Trophoblast cell (in vitro differentiated cells and primary cell): ENCODE results near the gene NTPCR.

Experiments used
- DNase-seq, 2 donors: peaks; one replicate each; pipeline ENCODE4 v3.0.0-alpha.2; 2016
- H2AFZ ChIP-seq: 2 replicates; pipeline ENCODE4 v1.6.1; 2013; ENCODE audit warnings: low read length, moderate library complexity, mild to moderate bottlenecking; ENCODE audit not compliant: insufficient read depth, poor library complexity
- H2AK5ac ChIP-seq: 2 replicates; pipeline ENCODE4 v1.6.1; 2013; ENCODE audit warnings: mild to moderate bottlenecking, low read length
- H2BK120ac ChIP-seq: 2 replicates; pipeline ENCODE4 v1.6.1; 2013; ENCODE audit warnings: low read length, mild to moderate bottlenecking, moderate library complexity; ENCODE audit not compliant: insufficient read depth, poor library complexity
- H2BK12ac ChIP-seq: 2 replicates; pipeline ENCODE4 v1.6.1; 2013; ENCODE audit warnings: mild to moderate bottlenecking, low read length, moderate library complexity
- H2BK5ac ChIP-seq: 2 replicates; pipeline ENCODE4 v1.6.1; 2013; ENCODE audit warnings: low read length, low read depth, moderate library complexity, mild to moderate bottlenecking; ENCODE audit not compliant: poor library complexity
- H3K14ac ChIP-seq: 2 replicates; pipeline ENCODE4 v1.6.1; 2013; ENCODE audit warnings: mild to moderate bottlenecking, low read length
- H3K18ac ChIP-seq: 2 replicates; pipeline ENCODE4 v1.6.1; 2013; ENCODE audit warnings: mild to moderate bottlenecking, low read length
- H3K23ac ChIP-seq: 2 replicates; pipeline ENCODE4 v1.6.1; 2013; ENCODE audit warnings: low read length
- H3K27ac ChIP-seq: 2 replicates; pipeline ENCODE4 v1.5.1; 2013; ENCODE audit warnings: low read depth, mild to moderate bottlenecking, inconsistent platforms, low read length, moderate library complexity
- H3K27me3 ChIP-seq: 2 replicates; pipeline ENCODE4 v1.6.1; 2013; ENCODE audit warnings: inconsistent platforms, mild to moderate bottlenecking, low read length, moderate library complexity; ENCODE audit not compliant: insufficient read depth
- H3K36me3 ChIP-seq, 2 experiments: 1 replicate in 1 of 2; 2 replicates in 1 of 2; pipeline ENCODE4 v1.6.1; 2013; ENCODE audit warnings: low read length in 2 of 2, mild to moderate bottlenecking in 2 of 2, moderate library complexity in 1 of 2; ENCODE audit not compliant: insufficient read depth in 2 of 2, control insufficient read depth in 1 of 2
- H3K4ac ChIP-seq: 2 replicates; pipeline ENCODE4 v1.6.1; 2013; ENCODE audit warnings: low read depth, mild to moderate bottlenecking, low read length, moderate library complexity
- H3K4me1 ChIP-seq, 2 experiments: 1 replicate in 1 of 2; 2 replicates in 1 of 2; pipeline ENCODE4 v1.6.1; 2013; ENCODE audit warnings: low read length in 2 of 2, mild to moderate bottlenecking in 2 of 2, moderate library complexity in 1 of 2; ENCODE audit not compliant: insufficient read depth in 2 of 2, control insufficient read depth in 1 of 2
- H3K4me2 ChIP-seq: 2 replicates; pipeline ENCODE4 v1.6.1; 2013; ENCODE audit warnings: inconsistent platforms, mild to moderate bottlenecking, low read length, moderate library complexity
- H3K4me3 ChIP-seq: 2 replicates; pipeline ENCODE4 v1.5.1; 2013; ENCODE audit warnings: mild to moderate bottlenecking, low read depth, low read length, inconsistent platforms
- H3K79me1 ChIP-seq: one replicate; pipeline ENCODE4 v1.6.1; 2013; ENCODE audit warnings: low read length
- H3K79me2 ChIP-seq: 2 replicates; pipeline ENCODE4 v1.6.1; 2013; ENCODE audit warnings: low read length, mild to moderate bottlenecking; ENCODE audit not compliant: control insufficient read depth, insufficient read depth, poor library complexity
- H3K9ac ChIP-seq: 2 replicates; pipeline ENCODE4 v1.6.1; 2013; ENCODE audit warnings: mild to moderate bottlenecking, low read length
- H3K9me3 ChIP-seq: 2 replicates; pipeline ENCODE4 v1.6.1; 2013; ENCODE audit warnings: low read depth, mild to moderate bottlenecking, control low read depth, inconsistent platforms, low read length; ENCODE audit not compliant: insufficient read depth
- H4K12ac ChIP-seq: 2 replicates; pipeline ENCODE4 v1.6.1; 2013; ENCODE audit warnings: low read depth, mild to moderate bottlenecking, low read length, moderate library complexity
- H4K8ac ChIP-seq: 2 replicates; pipeline ENCODE4 v1.6.1; 2013; ENCODE audit warnings: low read depth, mild to moderate bottlenecking, low read length, moderate library complexity
- H4K91ac ChIP-seq: one replicate; pipeline ENCODE4 v1.6.1; 2013; ENCODE audit warnings: low read depth, mild to moderate bottlenecking, low read length, moderate library complexity
- WGBS: extraction: QIAGEN DNeasy Blood & Tissue Kit; methylation state at CpG from one replicate; pipeline ENCODE4 v1.1.7; 2013; ENCODE audit warnings: missing lambda C conversion rate; ENCODE audit not compliant: insufficient read length, insufficient coverage; ENCODE audit errors: extremely low coverage; 5-methylcytosine and 5-hydroxymethylcytosine counted together

The NTPCR gene

DNA sequence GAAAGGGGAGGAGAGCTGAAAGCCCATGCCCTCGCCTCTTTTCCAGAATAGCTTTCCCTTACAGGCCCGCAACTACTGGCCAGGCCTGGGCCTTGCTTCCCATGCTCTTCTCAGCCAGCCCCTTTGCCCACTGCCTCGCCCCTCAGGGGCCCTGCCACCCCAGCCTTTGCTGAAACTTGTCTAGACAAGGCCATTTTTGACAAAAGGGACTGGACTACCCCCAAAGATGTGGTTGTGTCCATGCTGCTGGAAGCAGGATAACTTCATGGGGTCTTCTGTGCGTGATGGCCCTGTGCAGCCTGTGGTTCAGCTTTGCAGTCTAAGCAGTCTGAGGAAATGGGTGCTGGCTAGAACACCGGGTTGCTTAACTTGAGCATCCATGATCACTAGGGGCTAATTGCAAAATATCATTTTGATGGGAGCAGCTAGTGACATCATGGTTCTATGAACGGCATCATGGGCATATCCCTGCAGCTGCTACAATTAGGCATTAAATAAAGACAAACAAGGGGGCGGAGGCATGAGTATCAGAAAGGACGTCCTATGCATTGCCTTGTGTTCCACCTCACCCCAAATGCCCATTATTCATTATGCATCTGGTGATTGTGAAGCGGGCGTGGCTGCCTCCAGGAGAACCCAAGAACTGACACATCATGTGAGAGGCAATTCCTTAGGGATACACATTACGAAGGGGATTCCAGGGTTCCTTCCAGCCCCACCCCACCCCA is 36.8 kb downstream of the NTPCR start:
- H3K4me2 ChIP-seq: no peak overlapping the region
- no peaks in the 10 kb centered on the region for H3K27me3 ChIP-seq
- no peak overlapping the region for H2BK12ac ChIP-seq
- no peak overlapping the region for H3K27ac ChIP-seq
- H3K4me3 ChIP-seq: no peak overlapping the region
- no peak overlapping the region for H2AFZ ChIP-seq
- no peak for DNase-seq
- no peaks in the 10 kb centered on the region for H3K79me2 ChIP-seq
- H4K91ac ChIP-seq: no peak overlapping the region
- H3K4me1 ChIP-seq: peaks cover 0 to 3% of the 10 kb centered on the region in 2 experiments
- no CpG with 5 or more reads among the region's 11 CpGs for WGBS
- H4K8ac ChIP-seq: no peak overlapping the region
- no peak overlapping the region for H4K12ac ChIP-seq
- no peaks in the 10 kb centered on the region for H3K36me3 ChIP-seq
- no peak overlapping the region for H3K14ac ChIP-seq
- H2BK120ac ChIP-seq: no peak overlapping the region
- H3K23ac ChIP-seq: no peak overlapping the region
- H3K79me1 ChIP-seq: no peaks in the 10 kb centered on the region
- H3K18ac ChIP-seq: no peak overlapping the region
- H2BK5ac ChIP-seq: no peak overlapping the region
- peaks cover under 1% of the 10 kb centered on the region for H3K9me3 ChIP-seq
- no peak overlapping the region for H2AK5ac ChIP-seq
- no peak overlapping the region for H3K9ac ChIP-seq
- no peak overlapping the region for H3K4ac ChIP-seq

GRCh38 chr1:232987774-232988140 is 37.3 kb downstream of the NTPCR start:
- Histone ChIP-seq H3K23ac (no peak overlapping the region), H2AK5ac (no peak overlapping the region), H2AFZ (no peak overlapping the region), H3K4me2 (no peak overlapping the region), H3K79me2 (no peaks in the 10 kb centered on the region), H4K8ac (no peak overlapping the region), H4K91ac (no peak overlapping the region), H3K36me3 (no peaks in the 10 kb centered on the region), H4K12ac (no peak overlapping the region), H2BK12ac (no peak overlapping the region), H3K4ac (no peak overlapping the region), H3K14ac (no peak overlapping the region), H3K4me1 (no peaks in the 10 kb centered on the region), H3K27ac (no peak overlapping the region), H2BK5ac (no peak overlapping the region), H3K9ac (no peak overlapping the region), H3K4me3 (no peak overlapping the region), H3K9me3 (peaks cover 4% of the 10 kb centered on the region), H3K27me3 (no peaks in the 10 kb centered on the region), H3K18ac (no peak overlapping the region), H3K79me1 (no peaks in the 10 kb centered on the region), H2BK120ac (no peak overlapping the region)
- DNase-seq: no peak
- no CpG with 5 or more reads among the region's 13 CpGs for WGBS

DNA sequence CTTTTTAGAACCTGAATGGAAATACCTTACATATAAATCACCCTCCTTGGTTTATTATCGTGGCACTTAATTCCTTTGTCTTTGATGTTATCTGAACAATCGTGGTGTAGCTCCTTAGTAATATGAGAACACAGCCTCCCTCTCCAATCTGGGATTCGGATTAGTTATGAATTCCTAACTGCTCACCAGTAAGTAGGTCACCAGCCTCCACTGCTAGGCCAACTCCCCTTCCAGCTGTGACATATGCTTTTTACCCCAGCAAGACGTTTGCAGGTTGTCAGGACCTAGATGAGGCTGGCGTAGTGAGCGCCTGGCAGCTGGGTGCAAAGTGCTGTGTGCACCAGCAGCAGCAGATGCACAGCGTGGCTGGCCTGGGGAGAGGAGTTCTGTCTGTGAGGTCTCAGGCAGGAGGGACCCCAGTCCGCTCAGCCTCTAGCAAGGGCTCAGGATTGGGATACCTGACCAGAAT is 38.2 kb downstream of the NTPCR start:
- no peak overlapping the region for H2BK120ac ChIP-seq
- no peak overlapping the region for H3K18ac ChIP-seq
- H3K4ac ChIP-seq: no peak overlapping the region
- H3K27ac ChIP-seq: no peak overlapping the region
- H2BK12ac ChIP-seq: no peak overlapping the region
- WGBS: no CpG with 5 or more reads among the region's 8 CpGs
- no peaks in the 10 kb centered on the region for H3K79me1 ChIP-seq
- H3K27me3 ChIP-seq: no peaks in the 10 kb centered on the region
- no peak overlapping the region for H2AFZ ChIP-seq
- peak in 1 of 2 donors; percentile 14 for DNase-seq
- no peak overlapping the region for H3K4me2 ChIP-seq
- no peak overlapping the region for H2BK5ac ChIP-seq
- H4K12ac ChIP-seq: no peak overlapping the region
- no peak overlapping the region for H3K9ac ChIP-seq
- no peaks in the 10 kb centered on the region for H3K4me1 ChIP-seq
- no peak overlapping the region for H3K23ac ChIP-seq
- H3K14ac ChIP-seq: no peak overlapping the region
- H3K36me3 ChIP-seq: no peaks in the 10 kb centered on the region
- no peaks in the 10 kb centered on the region for H3K79me2 ChIP-seq
- peaks cover 5% of the 10 kb centered on the region for H3K9me3 ChIP-seq
- H3K4me3 ChIP-seq: no peak overlapping the region
- H4K8ac ChIP-seq: no peak overlapping the region
- no peak overlapping the region for H2AK5ac ChIP-seq
- H4K91ac ChIP-seq: no peak overlapping the region

GRCh38 chr1:232990176-232991128 is 40.0 kb downstream of the NTPCR start:
- WGBS: no CpG with 5 or more reads among the region's 20 CpGs
- H2BK120ac ChIP-seq: no peak overlapping the region

More at GRCh38 chr1:232990176-232991128, 40.0 kb downstream of the NTPCR start:
- peaks cover 7% of the 10 kb centered on the region for H3K9me3 ChIP-seq
- H3K4me3 ChIP-seq: peak overlapping the region; percentile 11
- no peak overlapping the region for H4K8ac ChIP-seq
- DNase-seq: no peak
- H2AFZ ChIP-seq: no peak overlapping the region
- H3K14ac ChIP-seq: no peak overlapping the region
- no peak overlapping the region for H2BK5ac ChIP-seq
- H4K12ac ChIP-seq: no peak overlapping the region
- H3K79me1 ChIP-seq: no peaks in the 10 kb centered on the region
- H4K91ac ChIP-seq: no peak overlapping the region
- H3K9ac ChIP-seq: no peak overlapping the region
- no peak overlapping the region for H3K4ac ChIP-seq
- no peak overlapping the region for H2AK5ac ChIP-seq
- H3K23ac ChIP-seq: no peak overlapping the region
- H3K36me3 ChIP-seq: no peaks in the 10 kb centered on the region
- no peaks in the 10 kb centered on the region for H3K4me1 ChIP-seq
- H3K27me3 ChIP-seq: no peaks in the 10 kb centered on the region
- H2BK12ac ChIP-seq: no peak overlapping the region
- H3K18ac ChIP-seq: no peak overlapping the region
- no peaks in the 10 kb centered on the region for H3K79me2 ChIP-seq
- H3K27ac ChIP-seq: no peak overlapping the region
- H3K4me2 ChIP-seq: no peak overlapping the region
